Measurements from ENCODE around the gene PIP5K1C.
"Not testable (repeated sequence)": the region's sequence is repeated elsewhere in the genome, so short reads cannot be mapped to it uniquely, and the experiment has no call there.

Gene PIP5K1C

DNA sequence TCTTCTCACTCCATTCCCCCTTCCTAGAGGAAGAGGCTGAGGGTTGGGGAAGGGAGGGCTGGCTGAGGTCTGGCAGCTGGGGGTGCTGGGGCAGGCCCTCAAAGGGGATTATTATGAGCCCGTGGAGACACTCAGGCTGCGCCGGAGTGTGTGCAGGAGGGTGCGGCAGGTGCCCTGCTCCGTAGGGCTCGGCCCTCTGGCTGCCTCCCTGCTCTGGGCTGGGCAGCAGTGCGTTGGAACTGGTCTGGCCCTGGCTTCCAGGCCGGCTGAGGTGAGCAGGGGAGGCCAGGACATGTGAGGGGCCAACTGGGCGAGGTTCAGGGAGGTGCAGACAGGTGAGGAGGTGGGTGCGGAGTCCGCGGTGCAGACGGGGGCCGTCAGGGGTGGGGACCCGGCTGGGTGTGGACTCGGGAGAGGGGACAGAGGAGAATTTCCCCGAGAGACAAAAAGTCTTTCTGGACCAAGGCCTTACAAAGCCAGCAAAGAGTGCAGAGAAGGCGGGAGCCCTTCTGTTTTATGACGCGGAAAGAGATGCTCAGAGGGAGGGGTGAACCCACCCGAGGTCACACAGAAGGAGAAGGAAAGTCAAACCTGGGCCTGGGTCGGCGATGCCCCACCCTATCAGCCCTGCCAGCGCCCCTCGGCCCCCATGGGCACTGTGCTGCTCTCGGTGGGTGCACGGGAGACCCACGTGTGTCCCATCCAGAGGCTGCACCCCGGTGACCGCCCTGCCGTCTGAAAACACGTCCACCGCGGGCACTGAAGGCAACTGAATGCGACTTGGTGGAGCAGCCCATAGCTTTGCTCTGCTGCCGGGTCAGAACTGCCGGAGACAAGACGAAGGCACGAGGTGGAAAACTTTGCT lies 31.0 kb downstream of the PIP5K1C start:
- H3K4me2 ChIP-seq (ENCODE audit: low read length), result no peak overlapping the region
- no peak overlapping the region for H3K4me3 ChIP-seq (ENCODE audit: low read length)
- H3K9me3 ChIP-seq (replicated peaks; ENCODE audit: low read length), result no peaks in the 10 kb centered on the region
- H3K9ac ChIP-seq (ENCODE audit: low read depth, low read length), result no peak overlapping the region
- peaks cover 8% of the 10 kb centered on the region for H3K36me3 ChIP-seq (ENCODE audit: insufficient read depth, low read length)
- no peaks in the 10 kb centered on the region for H3K27me3 ChIP-seq (ENCODE audit: control insufficient read depth, insufficient read depth, low read length)
- peaks cover 36% of the 10 kb centered on the region for H3K4me1 ChIP-seq (ENCODE audit: control insufficient read depth, insufficient read depth, low read length)

DNA sequence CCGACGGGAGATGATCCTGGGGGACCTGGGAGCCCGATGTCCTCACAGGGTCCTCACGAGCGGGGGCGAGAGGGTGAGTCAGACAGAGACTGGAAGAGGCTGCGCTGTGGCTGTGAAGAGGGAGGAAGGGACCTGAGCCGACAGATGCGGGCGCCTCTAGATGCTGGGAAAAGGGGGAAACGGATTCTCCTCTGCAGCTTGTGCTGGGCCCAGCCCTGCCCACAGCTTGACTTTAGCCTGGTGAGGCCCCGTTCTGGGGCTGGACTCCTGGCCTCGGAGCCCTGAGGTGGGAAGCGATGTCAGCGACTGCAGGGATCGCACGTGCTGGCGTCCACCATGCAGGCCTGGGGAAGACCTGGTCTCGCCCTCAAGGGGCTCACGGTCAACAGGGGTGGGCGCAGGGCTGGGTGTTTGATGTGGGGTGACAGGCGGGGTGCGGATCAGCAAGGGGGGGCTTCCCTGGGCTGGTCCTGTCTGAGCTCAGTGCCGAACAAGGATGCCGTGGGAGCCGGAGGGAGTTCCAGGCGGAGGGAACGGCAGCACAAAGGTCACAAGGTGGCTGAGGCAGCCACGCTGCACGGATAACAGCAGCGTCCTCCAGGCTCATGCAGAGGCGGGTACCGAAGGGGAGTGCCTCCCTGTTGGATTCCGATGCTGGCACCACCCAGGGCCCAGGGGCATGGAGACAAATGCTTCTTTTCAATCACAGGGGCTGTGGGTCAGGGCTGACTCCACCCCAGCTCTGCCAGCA lies 31.8 kb downstream of the PIP5K1C start:
- Histone ChIP-seq H3K9ac (ENCODE audit: low read depth, low read length) (no peak overlapping the region), H3K36me3 (ENCODE audit: insufficient read depth, low read length) (peaks cover 16% of the 10 kb centered on the region)

DNA sequence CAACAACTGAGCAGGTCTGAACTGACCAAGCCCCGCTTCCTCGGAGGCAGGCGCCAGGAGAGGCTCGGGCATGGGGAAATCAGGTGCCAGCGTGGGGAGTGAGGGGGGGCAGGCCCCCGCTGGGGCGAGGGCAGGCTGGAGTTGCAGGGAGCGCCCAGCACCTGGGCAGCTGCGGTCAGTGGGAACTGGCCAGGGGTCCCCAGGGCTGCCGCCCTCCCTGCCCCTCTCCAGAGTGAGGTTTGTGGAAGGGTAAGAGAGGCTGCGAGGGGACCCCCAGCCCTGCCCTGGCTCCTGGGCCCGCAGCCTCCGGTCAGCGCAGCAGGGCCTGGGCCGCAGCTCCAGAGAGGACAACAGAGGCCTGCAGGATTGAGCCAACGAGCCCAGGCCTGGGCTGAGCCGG lies 32.5 kb downstream of the PIP5K1C start:
- H3K4me1 ChIP-seq (ENCODE audit: control insufficient read depth, insufficient read depth, low read length), result peaks cover 36% of the 10 kb centered on the region

More for the DNA sequence above, 31.8 kb downstream of the PIP5K1C start:
- H3K27me3 ChIP-seq (ENCODE audit: control insufficient read depth, insufficient read depth, low read length), result no peaks in the 10 kb centered on the region
- H3K4me3 ChIP-seq (ENCODE audit: low read length), result no peak overlapping the region
- no peaks in the 10 kb centered on the region for H3K9me3 ChIP-seq (replicated peaks; ENCODE audit: low read length)
- H3K4me2 ChIP-seq (ENCODE audit: low read length), result no peak overlapping the region
- peaks cover 36% of the 10 kb centered on the region for H3K4me1 ChIP-seq (ENCODE audit: control insufficient read depth, insufficient read depth, low read length)

GRCh38 chr19:3667037-3667638 lies 33.1 kb downstream of the PIP5K1C start:
- Histone ChIP-seq H3K9me3 (replicated peaks; ENCODE audit: low read length) (no peaks in the 10 kb centered on the region), H3K9ac (ENCODE audit: low read depth, low read length) (no peak overlapping the region), H3K36me3 (ENCODE audit: insufficient read depth, low read length) (peaks cover 21% of the 10 kb centered on the region), H3K4me2 (ENCODE audit: low read length) (no peak overlapping the region), H3K4me1 (ENCODE audit: control insufficient read depth, insufficient read depth, low read length) (peaks cover 31% of the 10 kb centered on the region), H3K4me3 (ENCODE audit: low read length) (no peak overlapping the region), H3K27me3 (ENCODE audit: control insufficient read depth, insufficient read depth, low read length) (no peaks in the 10 kb centered on the region)

More for the DNA sequence above, 32.5 kb downstream of the PIP5K1C start:
- no peaks in the 10 kb centered on the region for H3K27me3 ChIP-seq (ENCODE audit: control insufficient read depth, insufficient read depth, low read length)
- H3K9ac ChIP-seq (ENCODE audit: low read depth, low read length), result no peak overlapping the region
- no peak overlapping the region for H3K4me3 ChIP-seq (ENCODE audit: low read length)
- no peak overlapping the region for H3K4me2 ChIP-seq (ENCODE audit: low read length)
- H3K9me3 ChIP-seq (replicated peaks; ENCODE audit: low read length), result no peaks in the 10 kb centered on the region
- H3K36me3 ChIP-seq (ENCODE audit: insufficient read depth, low read length), result peaks cover 21% of the 10 kb centered on the region

DNA sequence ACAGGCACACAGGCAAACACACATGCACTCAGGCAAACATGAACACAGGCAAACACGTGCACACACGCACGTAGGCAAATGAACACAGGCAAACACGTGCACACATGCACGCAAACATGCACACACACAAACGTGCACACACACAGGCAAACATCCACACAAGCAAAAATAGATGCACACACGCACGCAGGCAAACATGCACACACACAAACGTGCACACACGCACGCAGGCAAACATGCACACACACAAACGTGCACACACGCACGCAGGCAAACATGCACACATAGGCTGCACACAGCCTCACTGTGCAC lies 33.8 kb downstream of the PIP5K1C start:
- peaks cover 24% of the 10 kb centered on the region for H3K36me3 ChIP-seq (ENCODE audit: insufficient read depth, low read length)
- H3K27me3 ChIP-seq (ENCODE audit: control insufficient read depth, insufficient read depth, low read length); H3K4me2 ChIP-seq (ENCODE audit: low read length); H3K4me3 ChIP-seq (ENCODE audit: low read length); H3K9ac ChIP-seq (ENCODE audit: low read depth, low read length); H3K9me3 ChIP-seq (replicated peaks; ENCODE audit: low read length): not testable (repeated sequence)
- H3K4me1 ChIP-seq (ENCODE audit: control insufficient read depth, insufficient read depth, low read length), result peaks cover 25% of the 10 kb centered on the region

GRCh38 chr19:3665681-3666544 lies 34.4 kb downstream of the PIP5K1C start:
- H3K9me3 ChIP-seq (replicated peaks; ENCODE audit: low read length), result no peaks in the 10 kb centered on the region
- no peak overlapping the region for H3K9ac ChIP-seq (ENCODE audit: low read depth, low read length)
- no peak overlapping the region for H3K4me2 ChIP-seq (ENCODE audit: low read length)
- H3K4me3 ChIP-seq (ENCODE audit: low read length), result no peak overlapping the region
- no peaks in the 10 kb centered on the region for H3K27me3 ChIP-seq (ENCODE audit: control insufficient read depth, insufficient read depth, low read length)
- peaks cover 30% of the 10 kb centered on the region for H3K36me3 ChIP-seq (ENCODE audit: insufficient read depth, low read length)
- peaks cover 19% of the 10 kb centered on the region for H3K4me1 ChIP-seq (ENCODE audit: control insufficient read depth, insufficient read depth, low read length)

- H3K4me2 ChIP-seq (ENCODE audit: low read length), result no peak overlapping the region
- H3K36me3 ChIP-seq (ENCODE audit: insufficient read depth, low read length), result peaks cover 36% of the 10 kb centered on the region
Observed at GRCh38 chr19:3664879-3665642, 35.2 kb downstream of the PIP5K1C start.

GRCh38 chr19:3663838-3664237 lies 36.4 kb downstream of the PIP5K1C start:
- Histone ChIP-seq H3K4me1 (ENCODE audit: control insufficient read depth, insufficient read depth, low read length) (peaks cover 9% of the 10 kb centered on the region), H3K9ac (ENCODE audit: low read depth, low read length) (no peak overlapping the region), H3K36me3 (ENCODE audit: insufficient read depth, low read length) (peaks cover 46% of the 10 kb centered on the region), H3K27me3 (ENCODE audit: control insufficient read depth, insufficient read depth, low read length) (no peaks in the 10 kb centered on the region), H3K9me3 (replicated peaks; ENCODE audit: low read length) (no peaks in the 10 kb centered on the region), H3K4me3 (ENCODE audit: low read length) (no peak overlapping the region), H3K4me2 (ENCODE audit: low read length) (no peak overlapping the region)

More at GRCh38 chr19:3664879-3665642, 35.2 kb downstream of the PIP5K1C start:
- H3K4me1 ChIP-seq (ENCODE audit: control insufficient read depth, insufficient read depth, low read length), result peaks cover 10% of the 10 kb centered on the region
- H3K4me3 ChIP-seq (ENCODE audit: low read length), result no peak overlapping the region
- no peaks in the 10 kb centered on the region for H3K9me3 ChIP-seq (replicated peaks; ENCODE audit: low read length)
- H3K9ac ChIP-seq (ENCODE audit: low read depth, low read length), result no peak overlapping the region
- no peaks in the 10 kb centered on the region for H3K27me3 ChIP-seq (ENCODE audit: control insufficient read depth, insufficient read depth, low read length)

DNA sequence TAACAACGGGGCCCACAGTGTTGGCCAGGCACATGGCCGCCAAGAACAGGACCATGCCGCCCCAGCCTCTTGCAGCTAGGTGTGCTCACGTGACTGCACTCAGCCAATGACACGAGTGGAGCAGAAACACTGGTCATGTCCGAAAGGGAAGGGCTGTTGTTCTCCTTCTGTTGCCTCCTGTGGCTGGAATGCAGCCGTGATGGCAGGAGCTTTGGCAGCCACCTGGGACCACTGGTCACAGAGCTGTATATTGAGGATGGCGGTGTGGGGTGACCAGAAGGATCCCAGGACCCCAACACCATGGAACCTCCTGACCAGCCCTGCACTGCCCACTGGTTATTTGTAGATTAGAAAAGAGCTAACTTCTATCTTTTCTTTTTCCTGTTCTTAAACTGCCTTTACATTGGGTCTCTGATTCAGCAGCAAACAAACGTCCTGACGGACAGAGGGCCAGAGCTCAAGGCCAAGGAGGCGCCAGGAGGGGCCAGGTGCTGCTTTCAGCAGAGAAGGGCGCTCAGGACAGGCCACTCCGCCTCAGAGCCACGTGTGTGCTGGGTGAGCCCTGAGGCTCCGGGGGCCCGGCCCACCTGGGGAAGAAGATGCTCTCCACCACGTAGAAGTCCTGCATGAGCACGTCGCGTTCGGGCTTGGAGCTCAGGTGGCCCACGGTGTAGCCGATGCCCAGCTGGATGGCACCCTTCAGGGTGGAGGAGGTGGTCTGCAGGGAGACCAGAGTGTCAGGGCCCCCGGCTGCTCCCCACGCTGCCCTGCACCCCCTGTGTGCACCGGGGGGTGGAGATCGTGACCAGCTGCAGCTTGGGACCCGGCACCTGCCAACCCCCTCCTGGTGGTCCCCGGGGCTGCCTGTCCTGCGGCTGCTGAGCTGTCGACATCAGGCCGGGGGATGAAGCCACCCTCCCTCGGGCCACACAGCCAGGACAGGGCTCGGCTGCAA lies 38.7 kb downstream of the PIP5K1C start:
- peaks cover 58% of the 10 kb centered on the region for H3K36me3 ChIP-seq (ENCODE audit: insufficient read depth, low read length)

More for the DNA sequence above, 38.7 kb downstream of the PIP5K1C start:
- H3K9ac ChIP-seq (ENCODE audit: low read depth, low read length), result no peak overlapping the region
- H3K4me1 ChIP-seq (ENCODE audit: control insufficient read depth, insufficient read depth, low read length), result peaks cover 9% of the 10 kb centered on the region
- no peaks in the 10 kb centered on the region for H3K9me3 ChIP-seq (replicated peaks; ENCODE audit: low read length)
- H3K4me2 ChIP-seq (ENCODE audit: low read length), result no peak overlapping the region
- no peaks in the 10 kb centered on the region for H3K27me3 ChIP-seq (ENCODE audit: control insufficient read depth, insufficient read depth, low read length)
- no peak overlapping the region for H3K4me3 ChIP-seq (ENCODE audit: low read length)

Measured in skeletal muscle satellite cell (primary cell).